PC-9 (cell line): Measurements from ENCODE around the gene COX10.

Experiments
- CTCF ChIP-seq: fragments of 200-600 bp; sonication (generic); conservative IDR thresholded peaks from 2 replicates; pipeline ENCODE4 v1.6.1; 2017; ENCODE audit warnings: mixed run types, antibody characterized with exemption, mild to moderate bottlenecking, moderate library complexity
- EZH2 ChIP-seq: fragments of 200-600 bp; sonication (generic); IDR thresholded peaks from 2 replicates; pipeline ENCODE4 v1.8.0; 2017; ENCODE audit warnings: antibody characterized with exemption, low read depth

GRCh38 chr17:14104734-14105133 is 35.4 kb downstream of the COX10 start:
- TF ChIP-seq CTCF (no peak), EZH2 (no peak)
